ENCODE results near the gene PIGX.

DNA sequence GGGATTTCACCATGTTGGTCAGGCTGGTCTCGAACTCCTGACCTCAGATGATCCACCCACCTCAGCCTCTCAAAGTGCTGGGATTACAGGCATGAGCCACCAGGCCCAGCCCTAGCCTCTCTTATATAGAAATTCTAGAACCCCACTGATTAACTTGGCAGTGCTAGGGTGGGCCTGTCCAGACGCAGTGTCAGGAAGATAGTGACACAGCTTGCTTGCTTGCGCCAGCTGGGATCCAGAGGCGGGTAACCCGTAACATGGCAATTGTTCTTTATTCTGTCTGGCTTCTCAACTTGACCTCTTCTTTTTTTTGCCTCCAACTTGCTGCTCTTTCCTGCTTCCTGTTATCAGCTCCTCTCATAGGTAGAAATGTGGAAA, 16.3 kb upstream of the PIGX start:
- TF ChIP-seq POLR2AphosphoS5 (IDR thresholded peaks at IDR 0.05; ENCODE audit: borderline replicate concordance, low read depth, low read length) (no peak), EZH2 (IDR thresholded peaks at IDR 0.05) (no peak), FOXP2 (optimal IDR thresholded peaks at IDR 0.05; ENCODE audit: control extremely low read depth, extremely low read length, insufficient read depth) (no peak)
